DMS114 treated with DMSO at 0.1 percent for 48 hours (cell line): ENCODE data around the gene YDJC.
"Not testable (repeated sequence)": the region's sequence is repeated elsewhere in the genome, so short reads cannot be mapped to it uniquely, and the experiment has no call there.

Experiments used
- DNase-seq: peaks from one replicate; lab custom pipeline; 2025; ENCODE audit not compliant: unreplicated experiment; lab: John Stamatoyannopoulos, UW

YDJC gene

DNA sequence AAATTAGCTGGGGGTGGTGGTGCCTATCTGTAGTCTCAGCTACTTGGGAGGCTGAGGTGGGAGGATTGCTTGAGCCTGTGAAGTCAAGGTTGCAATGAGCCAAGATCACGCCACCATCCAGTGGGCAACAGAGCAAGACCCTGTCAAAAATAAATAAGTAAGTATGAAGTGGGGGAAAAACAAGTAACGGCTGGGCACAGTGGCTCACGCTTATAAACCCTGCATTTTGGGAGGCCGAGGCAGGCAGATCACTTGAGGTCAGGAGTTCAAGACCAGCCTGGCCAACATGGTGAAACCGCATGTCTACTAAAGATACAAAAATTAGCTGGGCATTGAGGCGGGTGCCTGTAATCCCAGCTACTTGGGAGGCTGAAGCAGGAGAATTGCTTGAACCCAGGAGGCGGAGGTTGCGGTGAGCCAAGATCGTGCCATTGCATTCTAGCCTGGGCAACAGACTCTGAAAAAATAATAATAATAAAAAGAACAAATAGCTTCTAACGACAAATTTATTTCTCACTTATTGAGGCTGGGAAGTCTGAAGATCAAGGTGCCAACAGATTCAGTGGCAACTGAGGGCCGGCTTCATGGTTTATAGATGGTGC, 20.2 kb downstream of the YDJC start:
- not testable (repeated sequence) for DNase-seq

- no peak for DNase-seq
Observed at GRCh38 chr22:21606775-21607174, 23.0 kb downstream of the YDJC start.

DNA sequence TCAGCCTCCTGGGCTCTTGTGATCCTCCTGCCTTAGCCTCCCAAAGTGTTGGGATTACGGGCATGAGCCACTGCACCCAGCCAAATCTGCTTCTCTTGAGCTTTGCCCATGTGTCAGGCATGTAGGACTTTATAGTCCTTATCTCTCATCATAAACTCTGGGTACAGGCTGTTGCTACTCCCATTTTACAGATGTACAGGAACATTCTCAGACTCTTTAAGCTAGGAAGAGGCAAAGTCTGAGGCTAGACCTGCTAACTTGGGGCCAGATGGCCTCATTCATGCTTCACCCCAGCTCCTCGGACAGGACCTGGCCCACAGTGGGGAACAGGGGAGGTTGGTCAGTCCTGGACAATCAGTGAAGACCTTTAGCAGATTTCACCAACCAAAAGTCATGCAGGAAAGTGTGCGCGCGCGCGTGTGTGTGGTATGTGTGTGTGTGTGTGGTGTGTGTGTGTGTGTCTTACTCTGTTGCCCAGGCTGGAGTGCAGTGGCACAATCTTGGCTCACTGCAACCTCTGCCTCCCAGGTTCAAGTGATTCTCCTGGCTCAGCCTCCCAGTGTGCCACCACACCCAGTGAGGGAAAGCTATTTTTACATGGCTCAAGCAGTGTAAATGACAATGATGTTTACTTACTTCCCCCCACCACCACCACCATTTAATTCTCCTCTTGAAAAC, 23.8 kb downstream of the YDJC start:
- no peak for DNase-seq

- no peak for DNase-seq
Observed at GRCh38 chr22:21603973-21604372, 25.8 kb downstream of the YDJC start.

DNA sequence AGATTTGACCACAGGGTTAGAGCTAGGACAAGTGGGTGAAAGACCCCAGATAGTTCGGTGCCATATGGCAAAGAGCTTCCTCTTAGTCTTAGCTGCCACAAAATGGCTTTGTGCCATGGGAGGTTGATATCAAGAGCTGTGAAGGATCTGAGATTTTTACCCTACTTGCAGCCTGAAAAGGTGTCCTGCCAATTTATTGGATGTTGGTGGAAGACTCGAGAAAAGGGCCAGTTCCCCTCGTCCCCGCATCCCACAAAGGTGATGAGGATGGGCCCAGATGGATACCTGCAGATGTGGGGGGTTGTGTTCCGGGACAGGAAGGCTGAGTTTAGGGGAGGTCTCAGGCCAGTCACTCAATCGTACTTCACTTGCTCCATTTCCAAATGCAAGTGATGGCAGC, 27.2 kb downstream of the YDJC start:
- no peak for DNase-seq

DNA sequence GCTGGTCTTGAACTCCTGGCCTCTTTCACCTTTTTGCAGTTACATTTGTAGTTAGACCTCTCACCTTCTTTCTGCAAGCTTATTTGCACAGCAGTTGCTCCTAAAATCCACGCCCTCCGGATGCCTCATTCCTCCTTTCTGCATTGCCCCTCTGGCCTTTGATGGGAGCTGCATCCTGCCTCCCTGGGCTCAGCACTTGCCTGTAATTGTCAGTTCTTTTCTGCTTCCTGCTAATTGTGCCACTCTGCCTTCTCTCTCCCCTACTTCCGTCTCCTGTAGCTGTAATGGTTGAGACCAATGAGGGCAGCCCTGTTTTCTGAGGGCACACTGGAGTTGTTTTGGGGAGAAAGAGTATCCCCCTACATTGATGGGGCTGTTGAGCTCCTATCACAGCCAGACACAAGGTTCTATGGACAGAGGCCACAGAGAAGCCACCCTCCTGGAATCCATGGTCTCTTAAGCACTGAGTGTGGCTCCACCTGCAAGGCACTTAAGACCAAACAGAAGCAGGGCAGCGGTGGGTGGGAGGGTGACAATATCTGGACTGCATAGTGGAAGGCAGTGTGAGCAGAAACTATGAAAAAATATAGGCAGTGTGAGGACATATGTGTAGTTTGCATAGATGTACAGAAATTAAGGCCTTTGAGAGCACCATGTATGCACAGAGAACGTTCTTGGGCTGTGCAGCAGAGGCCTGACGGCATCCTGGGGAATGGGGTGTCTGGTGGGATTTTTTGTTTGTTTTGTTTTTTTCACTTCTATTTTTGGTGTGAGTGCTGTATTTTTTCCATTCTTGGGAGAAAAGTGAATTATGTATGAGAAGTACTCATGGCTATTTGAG, 30.5 kb downstream of the YDJC start:
- no peak for DNase-seq

DNA sequence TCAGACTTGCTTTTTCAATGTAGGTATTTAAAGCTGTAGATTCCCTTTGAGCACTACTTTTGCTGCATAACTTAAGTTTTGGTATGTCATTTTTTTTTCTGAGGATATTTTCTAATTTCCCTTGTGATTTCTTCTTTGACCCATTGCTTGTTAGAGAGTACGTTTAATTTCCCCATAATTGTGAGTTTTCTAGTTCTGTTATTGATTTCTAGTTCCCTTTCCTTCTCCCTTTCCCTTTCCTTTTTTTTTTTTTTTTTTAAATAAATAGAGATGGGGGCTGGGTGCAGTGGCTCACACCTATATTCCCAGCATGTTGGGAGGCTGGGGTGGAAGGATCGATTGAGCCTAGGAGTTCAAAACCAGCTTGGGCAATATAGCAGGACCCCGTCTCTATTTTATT, 31.5 kb downstream of the YDJC start:
- DNase-seq, result no peak

GRCh38 chr22:21596356-21597135, 33.3 kb downstream of the YDJC start:
- DNase-seq, result not testable (repeated sequence)

- no peak for DNase-seq
Observed at GRCh38 chr22:21594865-21595452, 34.9 kb downstream of the YDJC start.

GRCh38 chr22:21593406-21594232, 36.2 kb downstream of the YDJC start:
- no peak for DNase-seq

DNA sequence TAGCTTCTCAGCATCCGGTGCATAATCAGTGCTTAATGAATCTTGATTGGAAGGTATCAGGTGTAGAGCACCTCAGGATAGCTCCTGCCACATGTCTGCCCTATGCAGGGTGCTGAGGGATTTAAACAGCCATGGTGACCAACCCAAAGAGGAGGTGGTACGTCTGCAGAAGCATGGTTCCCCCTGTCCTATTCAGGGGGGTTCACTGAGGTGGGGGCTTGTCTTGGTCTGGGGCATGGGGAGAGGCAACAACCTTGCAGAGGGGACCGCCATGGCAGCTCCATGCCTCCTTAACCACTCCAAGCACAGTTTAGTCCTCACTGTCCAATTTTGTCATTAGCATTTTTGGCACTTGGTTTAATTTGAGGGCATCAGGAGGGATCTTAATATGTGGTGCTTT, 37.4 kb downstream of the YDJC start:
- DNase-seq, result no peak

GRCh38 chr22:21591695-21592094, 38.1 kb downstream of the YDJC start:
- no peak for DNase-seq

GRCh38 chr22:21590809-21591641, 38.8 kb downstream of the YDJC start:
- DNase-seq, result no peak

- no peak for DNase-seq
Observed at GRCh38 chr22:21589396-21589795, 40.4 kb downstream of the YDJC start.

GRCh38 chr22:21587803-21588611, 41.8 kb downstream of the YDJC start:
- DNase-seq, result no peak

DNA sequence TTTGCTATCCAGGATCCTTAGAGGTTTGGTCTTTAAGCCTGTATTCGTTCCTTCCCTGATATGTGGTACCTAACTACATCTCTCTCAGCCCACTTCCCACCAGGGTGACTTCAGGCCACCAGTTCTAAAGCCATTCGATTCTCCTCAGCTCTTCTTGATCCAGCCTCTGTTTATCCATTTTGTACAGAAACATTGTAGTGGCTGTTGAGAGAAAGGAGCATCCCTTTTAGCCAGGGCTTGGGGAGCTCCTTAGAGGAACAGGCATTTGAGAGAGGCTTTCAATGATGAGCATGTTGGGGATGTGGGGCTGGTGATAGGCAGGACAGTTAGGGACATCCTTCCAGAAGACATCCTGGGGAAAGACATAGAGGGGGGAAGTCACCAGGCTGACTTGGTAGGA, 44.4 kb downstream of the YDJC start:
- no peak for DNase-seq

- no peak for DNase-seq
Observed at GRCh38 chr22:21582801-21583740, 46.8 kb downstream of the YDJC start.
